ENCODE measurements around the gene ANKRD34A. TPM values are rescaled to one million over a fixed set of nuclear protein-coding genes. Genes with fewer than 3 reads are reported as not detected.

Gene ANKRD34A
- total RNA-seq, 1 experiment from 2014 or later, result 1.1 TPM

GRCh38 chr1:145951526-145951925 lies 12.8 kb downstream of the ANKRD34A start:
- H3K79me2 ChIP-seq (ENCODE audit: insufficient read depth, low read length), result no peaks in the 10 kb centered on the region
- TF ChIP-seq ZNF274 (IDR thresholded peaks at IDR 0.05; ENCODE audit: low read depth, low read length) (no peak), TCF7L2 (IDR thresholded peaks at IDR 0.05; ENCODE audit: borderline replicate concordance, extremely low read depth, insufficient read depth, insufficient read length) (no peak), SIN3A (IDR thresholded peaks at IDR 0.05; ENCODE audit: low read depth) (no peak), FOSL1 (IDR thresholded peaks at IDR 0.05; ENCODE audit: low read depth) (no peak), SRF (IDR thresholded peaks at IDR 0.05; ENCODE audit: low read depth) (no peak), RAD21 (IDR thresholded peaks at IDR 0.05; ENCODE audit: low read depth) (no peak), POLR2AphosphoS5 (IDR thresholded peaks at IDR 0.05; ENCODE audit: low read depth, low read length) (no peak), MAX (IDR thresholded peaks at IDR 0.05) (no peak), EZH2phosphoT487 (IDR thresholded peaks at IDR 0.05; ENCODE audit: borderline replicate concordance) (no peak), ZFX (IDR thresholded peaks at IDR 0.05) (no peak), POLR2A (IDR thresholded peaks at IDR 0.05; ENCODE audit: borderline replicate concordance, extremely low read depth, insufficient read depth, insufficient read length) (no peak), JUND (IDR thresholded peaks at IDR 0.05) (no peak), YY1 (IDR thresholded peaks at IDR 0.05; ENCODE audit: extremely low read depth, insufficient replicate concordance, low read depth, low read length) (no peak), CEBPB (IDR thresholded peaks at IDR 0.05; ENCODE audit: low read depth) (no peak), ELF1 (IDR thresholded peaks at IDR 0.05; ENCODE audit: borderline replicate concordance, low read depth) (no peak), EGR1 (IDR thresholded peaks at IDR 0.05; ENCODE audit: low read depth) (no peak), SP1 (IDR thresholded peaks at IDR 0.05; ENCODE audit: low read depth) (no peak)
- TF ChIP-seq, protein P1, sequence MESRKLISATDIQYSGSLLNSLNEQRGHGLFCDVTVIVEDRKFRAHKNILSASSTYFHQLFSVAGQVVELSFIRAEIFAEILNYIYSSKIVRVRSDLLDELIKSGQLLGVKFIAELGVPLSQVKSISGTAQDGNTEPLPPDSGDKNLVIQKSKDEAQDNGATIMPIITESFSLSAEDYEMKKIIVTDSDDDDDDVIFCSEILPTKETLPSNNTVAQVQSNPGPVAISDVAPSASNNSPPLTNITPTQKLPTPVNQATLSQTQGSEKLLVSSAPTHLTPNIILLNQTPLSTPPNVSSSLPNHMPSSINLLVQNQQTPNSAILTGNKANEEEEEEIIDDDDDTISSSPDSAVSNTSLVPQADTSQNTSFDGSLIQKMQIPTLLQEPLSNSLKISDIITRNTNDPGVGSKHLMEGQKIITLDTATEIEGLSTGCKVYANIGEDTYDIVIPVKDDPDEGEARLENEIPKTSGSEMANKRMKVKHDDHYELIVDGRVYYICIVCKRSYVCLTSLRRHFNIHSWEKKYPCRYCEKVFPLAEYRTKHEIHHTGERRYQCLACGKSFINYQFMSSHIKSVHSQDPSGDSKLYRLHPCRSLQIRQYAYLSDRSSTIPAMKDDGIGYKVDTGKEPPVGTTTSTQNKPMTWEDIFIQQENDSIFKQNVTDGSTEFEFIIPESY (IDR thresholded peaks at IDR 0.05; ENCODE audit: extremely low read depth, insufficient replicate concordance, low read length), result no peak
- TF ChIP-seq, protein P2, sequence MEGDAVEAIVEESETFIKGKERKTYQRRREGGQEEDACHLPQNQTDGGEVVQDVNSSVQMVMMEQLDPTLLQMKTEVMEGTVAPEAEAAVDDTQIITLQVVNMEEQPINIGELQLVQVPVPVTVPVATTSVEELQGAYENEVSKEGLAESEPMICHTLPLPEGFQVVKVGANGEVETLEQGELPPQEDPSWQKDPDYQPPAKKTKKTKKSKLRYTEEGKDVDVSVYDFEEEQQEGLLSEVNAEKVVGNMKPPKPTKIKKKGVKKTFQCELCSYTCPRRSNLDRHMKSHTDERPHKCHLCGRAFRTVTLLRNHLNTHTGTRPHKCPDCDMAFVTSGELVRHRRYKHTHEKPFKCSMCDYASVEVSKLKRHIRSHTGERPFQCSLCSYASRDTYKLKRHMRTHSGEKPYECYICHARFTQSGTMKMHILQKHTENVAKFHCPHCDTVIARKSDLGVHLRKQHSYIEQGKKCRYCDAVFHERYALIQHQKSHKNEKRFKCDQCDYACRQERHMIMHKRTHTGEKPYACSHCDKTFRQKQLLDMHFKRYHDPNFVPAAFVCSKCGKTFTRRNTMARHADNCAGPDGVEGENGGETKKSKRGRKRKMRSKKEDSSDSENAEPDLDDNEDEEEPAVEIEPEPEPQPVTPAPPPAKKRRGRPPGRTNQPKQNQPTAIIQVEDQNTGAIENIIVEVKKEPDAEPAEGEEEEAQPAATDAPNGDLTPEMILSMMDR (IDR thresholded peaks at IDR 0.05 in 2 of 3, conservative IDR thresholded peaks at IDR 0.05 in 1 of 3; ENCODE audit: borderline replicate concordance in 1 of 3, insufficient read depth in 1 of 3, low read depth in 2 of 3, low read length in 2 of 3), result no peak
- ATAC-seq, result no peak
- no peaks in the 10 kb centered on the region for H3K9me2 ChIP-seq (ENCODE audit: insufficient read depth)
- no peak overlapping the region for H3K9ac ChIP-seq (ENCODE audit: low read length)
- BruUV-seq (replicated peaks), result no TSS peak
- RAD21 ChIA-PET (ENCODE audit: low non-redundant PET in 1 of 2, low total read pairs in 2 of 2, uncharacterized antibody in 2 of 2, unreplicated experiment in 2 of 2), result no interaction called here
- CTCF ChIA-PET, result no interaction called here
- peaks cover 2% of the 10 kb centered on the region in 2 experiments; a peak in 2 of 4 replicates for H3K4me1 ChIP-seq (ENCODE audit: control insufficient read depth in 1 of 2, insufficient read depth in 2 of 2, low read length in 2 of 2)
- no peak overlapping the region for H2AFZ ChIP-seq (ENCODE audit: low read depth, low read length, poor library complexity, severe bottlenecking)
- DNase-seq (ENCODE audit: low read depth, low spot score), result no peak
- no peak overlapping the region for H3K27ac ChIP-seq (ENCODE audit: low read depth, low read length)
- no peak overlapping the region for H3K4me3 ChIP-seq (replicated peaks in 1 of 2; ENCODE audit: low read depth in 1 of 2, low read length in 2 of 2)
- no peak overlapping the region for H3K4me2 ChIP-seq (ENCODE audit: low read length)
- no peaks in the 10 kb centered on the region for H3K36me3 ChIP-seq (ENCODE audit: control insufficient read depth in 1 of 2, insufficient read depth in 2 of 2, low read length in 2 of 2)
- no peaks in the 10 kb centered on the region for H4K20me1 ChIP-seq (ENCODE audit: insufficient read depth)
- intact Hi-C loops (cut with micrococcal nuclease), result no loop called here
- no peaks in the 10 kb centered on the region for H3K9me3 ChIP-seq (ENCODE audit: control insufficient read depth in 1 of 2, insufficient read depth in 1 of 2, low read depth in 1 of 2, low read length in 2 of 2)
- no peaks in the 10 kb centered on the region for H3K27me3 ChIP-seq (ENCODE audit: insufficient read depth, low read length)
- POLR2A ChIA-PET, result interaction anchor here (1.0 kb wide), 1 partner anchor 24 kb away, joined by 3 read pairs; the partner anchor contains the start of gene RBM8A

Data from HCT116 (cell line).